Left cardiac atrium (tissue), 4 donors: Measurements from ENCODE around the gene EMCN. TPM values are rescaled to one million over a fixed set of nuclear protein-coding genes. Genes with fewer than 3 reads are reported as not detected.

Experiments used
- ATAC-seq, 2 donors: fragments of 200-7000 bp; cut with Tn5 transposase; one replicate each; pipeline ENCODE4 v1.9.1; 2020; ENCODE audit warnings: mild to moderate bottlenecking in 2 of 2, moderate library complexity in 2 of 2
- DNase-seq: peaks from one replicate; pipeline ENCODE4 v3.0.0-alpha.2; 2020
- intact Hi-C, 2 donors: fragments of 100-400 bp; cut with DNase I; formaldehyde crosslinking; loops; one replicate each; pipeline versions ENCODE4 v1.14.1 to v1.15.1; 2022 to 2023
- total RNA-seq, 2 donors: library from RNA; stranded (reverse); fragmentation: NEBNext Ultra II Directional; extraction: Animal tissue kit (Norgen Biotek cat#: 25700); gene quantifications; one replicate each; pipeline ENCODE4 v1.2.1, GENCODE V29; 2021
- donor health status: DM: no; HTN: yes; CAD: no.
- donor health status: DM: no; HTN: yes; CAD: no; lungs with severe emphysema.
- donor health status: DM: yes; HTN: yes; CAD: no.
- donor health status: Dilated cardiomyopathy.

The EMCN gene
- total RNA-seq, 2 donors from 2014 or later = 31.7 to 67.9 TPM

GRCh38 chr4:100345585-100345984, 172.2 kb downstream of the EMCN start:
- intact Hi-C loops = no loop called here
- ATAC-seq (no peak), DNase-seq (no peak)
